GM12878 (cell line): ENCODE measurements around the gene HSPE1.

Experiments
- CTCF ChIP-seq, 3 experiments: IDR thresholded peaks in 2 of 3; conservative IDR thresholded peaks in 1 of 3; 2 replicates each; pipeline ENCODE4 v1.5.1; 2011; ENCODE audit warnings: low read depth in 3 of 3, low read length in 3 of 3, mild to moderate bottlenecking in 3 of 3, control low read depth in 2 of 3, moderate library complexity in 2 of 3, inconsistent platforms in 1 of 3, mixed read lengths in 1 of 3; ENCODE audit not compliant: control insufficient read depth in 2 of 3, insufficient read depth in 1 of 3; ENCODE audit errors: extremely low read depth in 1 of 3
- POLR2A ChIP-seq: IDR thresholded peaks from 2 replicates; pipeline ENCODE4 v1.6.1; 2011; ENCODE audit warnings: low read depth, mild to moderate bottlenecking, low read length

GRCh38 chr2:197495433-197496134, 4.6 kb upstream of the HSPE1 start:
- no peak for TF ChIP-seq CTCF (IDR thresholded peaks at IDR 0.05 in 2 of 3, conservative IDR thresholded peaks at IDR 0.05 in 1 of 3; ENCODE audit: control insufficient read depth in 2 of 3, extremely low read depth in 1 of 3, insufficient read depth in 1 of 3, low read depth in 3 of 3, low read length in 3 of 3)
- TF ChIP-seq POLR2A: no peak
